ENCODE results near the gene SLCO2B1. TPM values are rescaled to one million over a fixed set of nuclear protein-coding genes. Genes with fewer than 3 reads are reported as not detected.

The SLCO2B1 gene
- total RNA-seq, 4 donors from 2014 or later = 44.6 to 297 (median 208) TPM

DNA sequence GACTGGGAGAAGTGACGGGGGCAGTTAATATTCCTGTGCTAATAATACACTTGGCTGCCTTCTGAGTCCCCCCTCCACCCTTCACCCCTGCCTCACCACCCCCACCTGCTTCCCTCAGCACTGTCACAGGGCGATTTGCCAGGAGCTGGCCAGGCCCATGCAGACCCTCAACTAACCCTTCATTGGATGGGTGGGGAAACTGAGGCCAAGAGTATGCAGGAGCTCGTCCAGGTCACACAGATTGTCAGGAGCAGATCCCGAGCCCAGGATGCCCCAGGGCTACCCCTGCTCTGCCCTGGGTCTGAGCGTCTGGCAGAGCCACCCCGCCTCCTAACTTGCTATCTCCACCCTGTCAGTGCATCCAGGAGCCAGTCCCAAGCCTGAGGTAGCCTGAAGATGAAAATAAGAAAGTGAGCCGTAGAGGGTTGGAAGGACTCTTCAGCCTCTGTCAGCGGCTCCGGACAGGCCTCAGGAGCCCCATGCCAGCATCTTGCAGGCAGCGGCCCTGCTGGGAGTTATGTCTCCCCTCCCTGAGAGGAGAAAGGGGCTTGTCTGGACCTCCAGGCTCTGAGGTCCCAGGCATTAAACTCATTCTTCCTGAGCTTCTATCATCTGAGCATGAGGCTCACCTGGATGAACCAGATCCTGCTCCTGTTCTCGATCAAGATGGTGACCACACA lies 95.9 kb downstream of the SLCO2B1 start:
- TF ChIP-seq, protein P1, sequence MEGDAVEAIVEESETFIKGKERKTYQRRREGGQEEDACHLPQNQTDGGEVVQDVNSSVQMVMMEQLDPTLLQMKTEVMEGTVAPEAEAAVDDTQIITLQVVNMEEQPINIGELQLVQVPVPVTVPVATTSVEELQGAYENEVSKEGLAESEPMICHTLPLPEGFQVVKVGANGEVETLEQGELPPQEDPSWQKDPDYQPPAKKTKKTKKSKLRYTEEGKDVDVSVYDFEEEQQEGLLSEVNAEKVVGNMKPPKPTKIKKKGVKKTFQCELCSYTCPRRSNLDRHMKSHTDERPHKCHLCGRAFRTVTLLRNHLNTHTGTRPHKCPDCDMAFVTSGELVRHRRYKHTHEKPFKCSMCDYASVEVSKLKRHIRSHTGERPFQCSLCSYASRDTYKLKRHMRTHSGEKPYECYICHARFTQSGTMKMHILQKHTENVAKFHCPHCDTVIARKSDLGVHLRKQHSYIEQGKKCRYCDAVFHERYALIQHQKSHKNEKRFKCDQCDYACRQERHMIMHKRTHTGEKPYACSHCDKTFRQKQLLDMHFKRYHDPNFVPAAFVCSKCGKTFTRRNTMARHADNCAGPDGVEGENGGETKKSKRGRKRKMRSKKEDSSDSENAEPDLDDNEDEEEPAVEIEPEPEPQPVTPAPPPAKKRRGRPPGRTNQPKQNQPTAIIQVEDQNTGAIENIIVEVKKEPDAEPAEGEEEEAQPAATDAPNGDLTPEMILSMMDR (IDR thresholded peaks at IDR 0.05) = no peak
- no peak for TF ChIP-seq POLR2A (IDR thresholded peaks at IDR 0.05)
- H3K27ac ChIP-seq = no peak overlapping the region
- H3K36me3 ChIP-seq = no peaks in the 10 kb centered on the region
- H3K4me1 ChIP-seq = peaks cover 0 to 5% (median 1%) of the 10 kb centered on the region in 4 donors
- peak in 1 of 3 donors; percentile 24 for DNase-seq
- no peaks in the 10 kb centered on the region for H3K9me3 ChIP-seq
- no peak overlapping the region for H3K4me3 ChIP-seq
- peaks cover 0 to 8% of the 10 kb centered on the region in 2 donors for H3K27me3 ChIP-seq

DNA sequence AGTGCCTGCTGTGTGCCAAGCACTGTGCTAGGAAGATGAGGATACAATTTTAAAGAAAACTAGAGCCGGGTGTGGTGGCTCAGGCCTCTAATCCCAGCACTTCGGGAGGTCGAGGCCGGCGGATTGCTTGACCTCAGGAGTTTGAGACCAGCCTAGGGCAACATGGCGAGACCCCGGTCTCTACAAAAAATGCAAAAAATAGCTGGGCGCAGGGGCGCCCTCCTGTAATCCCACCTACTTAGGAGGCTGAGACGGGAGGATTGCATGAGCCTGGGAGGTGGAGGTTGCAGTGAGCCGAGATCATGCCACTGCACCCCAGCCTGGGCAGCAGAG lies 98.0 kb downstream of the SLCO2B1 start:
- TF ChIP-seq POLR2A (IDR thresholded peaks at IDR 0.05) = no peak
- TF ChIP-seq, protein P1 (IDR thresholded peaks at IDR 0.05) = no peak
- H3K36me3 ChIP-seq = no peaks in the 10 kb centered on the region

DNA sequence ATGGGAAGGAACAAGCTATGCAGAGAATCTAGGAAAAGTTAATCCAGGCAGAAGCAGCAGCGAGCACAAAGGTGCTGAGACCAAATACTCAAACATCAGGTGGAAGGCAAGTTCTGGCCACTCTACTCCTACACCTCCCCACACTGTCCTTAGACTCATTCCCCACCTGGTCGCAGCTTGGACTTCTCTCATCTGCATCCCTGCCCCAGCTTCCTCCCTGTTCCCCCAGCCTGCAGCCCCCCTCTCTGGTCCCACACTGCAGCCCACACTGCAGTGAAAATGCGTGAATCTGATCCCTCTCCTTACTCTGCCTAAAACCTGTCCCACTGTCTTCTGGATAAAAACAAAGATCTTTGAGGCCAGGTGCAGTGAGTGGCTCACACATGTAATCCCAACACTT lies 98.8 kb downstream of the SLCO2B1 start:
- peak in 1 of 3 donors; percentile 21 for DNase-seq
- TF ChIP-seq POLR2A (IDR thresholded peaks at IDR 0.05) = no peak
- TF ChIP-seq, protein P1 (IDR thresholded peaks at IDR 0.05) = no peak

More for the DNA sequence above, 98.0 kb downstream of the SLCO2B1 start:
- no peaks in the 10 kb centered on the region for H3K4me1 ChIP-seq
- H3K4me3 ChIP-seq = no peak overlapping the region
- H3K27me3 ChIP-seq = no peaks in the 10 kb centered on the region
- no peak for DNase-seq
- peaks cover 0 to 4% (median 0%) of the 10 kb centered on the region in 4 donors for H3K9me3 ChIP-seq
- H3K27ac ChIP-seq = no peak overlapping the region

DNA sequence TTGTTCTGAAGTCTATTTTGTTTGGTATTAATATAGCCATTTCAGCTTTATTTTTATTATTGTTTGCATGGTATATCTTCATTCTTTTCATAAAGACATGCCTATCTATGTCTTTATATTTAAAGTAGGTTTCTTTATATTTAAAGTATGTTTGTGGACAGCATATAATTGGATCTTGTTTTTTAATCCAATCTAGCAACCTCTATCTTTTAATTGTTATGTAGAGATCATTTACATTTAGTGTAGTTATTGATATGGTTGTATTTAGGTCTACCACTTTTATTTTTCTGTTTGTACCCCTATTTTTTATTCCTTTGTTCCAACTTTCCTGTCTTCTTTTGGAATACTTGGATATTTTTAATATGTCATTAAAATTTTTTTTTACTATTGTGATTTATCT lies 103.4 kb downstream of the SLCO2B1 start:
- no peaks in the 10 kb centered on the region for H3K27me3 ChIP-seq
- no peak overlapping the region for H3K27ac ChIP-seq
- peaks cover 0 to 4% (median 0%) of the 10 kb centered on the region in 4 donors for H3K9me3 ChIP-seq
- H3K4me3 ChIP-seq = no peak overlapping the region
- TF ChIP-seq, protein P1 (IDR thresholded peaks at IDR 0.05) = no peak
- no peak for TF ChIP-seq POLR2A (IDR thresholded peaks at IDR 0.05)
- no peak for DNase-seq
- H3K4me1 ChIP-seq = no peaks in the 10 kb centered on the region
- H3K36me3 ChIP-seq = no peaks in the 10 kb centered on the region

More for the DNA sequence above, 98.8 kb downstream of the SLCO2B1 start:
- H3K27ac ChIP-seq = no peak overlapping the region
- H3K36me3 ChIP-seq = no peaks in the 10 kb centered on the region
- no peaks in the 10 kb centered on the region for H3K4me1 ChIP-seq
- no peaks in the 10 kb centered on the region for H3K27me3 ChIP-seq
- peaks cover 0 to 4% (median 0%) of the 10 kb centered on the region in 4 donors for H3K9me3 ChIP-seq
- no peak overlapping the region for H3K4me3 ChIP-seq

Other genes with a start within 250 kb of the SLCO2B1 start
- 10 to 100 TPM; 12.8 to 45.9 (median 26.1) TPM for gene XRRA1, start 202.0 kb upstream of the SLCO2B1 start, total RNA-seq
- 10 to 100 TPM; 14.0 to 28.5 (median 18.3) TPM for gene SPCS2, start 201.8 kb upstream of the SLCO2B1 start, total RNA-seq
- 10 to 100 TPM in 2 of 4 donors, 1 to 10 TPM in 2; 6.0 to 14.0 (median 10.1) TPM for gene NEU3, start 162.2 kb upstream of the SLCO2B1 start, total RNA-seq
- gene OR2AT4, start 54.2 kb upstream of the SLCO2B1 start, total RNA-seq = not detected
- under 1 TPM in 1 of 4 donors, not detected in 3; 0.35 TPM for gene TPBGL, start 89.7 kb downstream of the SLCO2B1 start, total RNA-seq
- 100 to 1,000 TPM in 2 of 4 donors, 10 to 100 TPM in 2; 45.4 to 136 (median 90.6) TPM for gene ARRB1, start 200.6 kb downstream of the SLCO2B1 start, total RNA-seq
- gene RPS3, start 248.4 kb downstream of the SLCO2B1 start, total RNA-seq = 1,000 to 10,000 TPM in 1 of 4 donors, 100 to 1,000 TPM in 3; 505 to 1,121 (median 614) TPM

All from Peyer's patch (tissue), 4 donors.